Peyer's patch (tissue), 4 donors: Measurements from ENCODE around the gene ANO10.

Experiments used
- POLR2A ChIP-seq, 2 donors: fragments of 450-650 bp; IDR thresholded peaks; one replicate each; pipeline ENCODE4 v1.5.1; 2017; ENCODE audit warnings: antibody characterized with exemption in 2 of 2, mild to moderate bottlenecking in 2 of 2, moderate library complexity in 2 of 2
- TF ChIP-seq, protein P1 (sequence below), 6 experiments: fragments of 450-650 bp in 4 of 6; fragments of 200-600 bp in 2 of 6; sonication (generic) in 1 of 6; IDR thresholded peaks; one replicate each; pipeline ENCODE4 v1.5.1; 2017 to 2019; ENCODE audit warnings: antibody characterized with exemption in 6 of 6, mild to moderate bottlenecking in 3 of 6, moderate library complexity in 1 of 6

DNA sequence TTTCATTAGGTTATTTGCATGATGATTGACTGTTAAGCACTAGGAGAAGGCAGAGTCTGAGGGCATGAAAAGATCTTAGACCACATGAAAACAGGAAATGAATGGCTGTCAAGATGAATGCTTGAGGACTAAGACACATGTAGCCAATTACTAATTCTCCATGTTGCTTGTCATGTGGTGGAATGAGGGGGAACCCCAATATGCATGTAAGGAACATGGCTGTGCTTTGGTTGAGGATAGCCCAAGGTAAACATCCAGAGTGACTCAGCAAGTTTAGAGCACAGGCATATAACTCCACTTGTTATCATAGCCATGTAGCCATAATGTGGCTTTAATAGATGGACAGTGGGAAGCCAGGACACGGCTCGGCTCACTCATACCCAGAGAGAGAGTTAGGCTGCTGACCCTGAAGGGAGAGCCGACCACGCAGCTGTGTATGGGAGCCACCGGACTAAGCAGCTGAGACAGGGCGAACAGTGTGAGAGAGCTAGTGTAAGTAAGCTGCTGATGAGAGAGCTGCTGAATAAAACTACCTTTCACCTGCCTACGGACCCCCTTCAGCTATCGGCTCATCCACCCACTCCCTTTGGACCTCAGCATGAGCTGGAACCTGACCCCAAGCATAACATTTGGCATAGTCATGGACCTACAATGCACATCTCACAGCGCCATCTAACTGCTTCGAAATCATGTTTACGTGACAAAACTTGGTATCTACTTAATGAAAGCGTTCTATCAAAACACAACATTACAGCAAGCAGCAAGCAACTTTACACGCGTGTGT is 37.6 kb downstream of the ANO10 start:
- TF ChIP-seq, protein P1, sequence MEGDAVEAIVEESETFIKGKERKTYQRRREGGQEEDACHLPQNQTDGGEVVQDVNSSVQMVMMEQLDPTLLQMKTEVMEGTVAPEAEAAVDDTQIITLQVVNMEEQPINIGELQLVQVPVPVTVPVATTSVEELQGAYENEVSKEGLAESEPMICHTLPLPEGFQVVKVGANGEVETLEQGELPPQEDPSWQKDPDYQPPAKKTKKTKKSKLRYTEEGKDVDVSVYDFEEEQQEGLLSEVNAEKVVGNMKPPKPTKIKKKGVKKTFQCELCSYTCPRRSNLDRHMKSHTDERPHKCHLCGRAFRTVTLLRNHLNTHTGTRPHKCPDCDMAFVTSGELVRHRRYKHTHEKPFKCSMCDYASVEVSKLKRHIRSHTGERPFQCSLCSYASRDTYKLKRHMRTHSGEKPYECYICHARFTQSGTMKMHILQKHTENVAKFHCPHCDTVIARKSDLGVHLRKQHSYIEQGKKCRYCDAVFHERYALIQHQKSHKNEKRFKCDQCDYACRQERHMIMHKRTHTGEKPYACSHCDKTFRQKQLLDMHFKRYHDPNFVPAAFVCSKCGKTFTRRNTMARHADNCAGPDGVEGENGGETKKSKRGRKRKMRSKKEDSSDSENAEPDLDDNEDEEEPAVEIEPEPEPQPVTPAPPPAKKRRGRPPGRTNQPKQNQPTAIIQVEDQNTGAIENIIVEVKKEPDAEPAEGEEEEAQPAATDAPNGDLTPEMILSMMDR (IDR thresholded peaks at IDR 0.05): no peak
- no peak for TF ChIP-seq POLR2A (IDR thresholded peaks at IDR 0.05)
